Right lobe of liver (tissue), 6 donors: ENCODE measurements around the gene FIGN. TPM values are rescaled to one million over a fixed set of nuclear protein-coding genes. Genes with fewer than 3 reads are reported as not detected.

Source experiments
- ATAC-seq, 4 donors: fragments of 200-7000 bp; cut with Tn5 transposase; one replicate each; pipeline ENCODE4 v1.9.1; 2020; ENCODE audit warnings: mild to moderate bottlenecking in 4 of 4, moderate library complexity in 4 of 4
- DNase-seq, 3 donors: peaks; one replicate each; pipeline ENCODE4 v3.0.0-alpha.2; 2020
- H3K27ac ChIP-seq, 3 donors: fragments of 200-600 bp; one replicate each; pipeline ENCODE4 v1.8.0; 2022
- H3K27me3 ChIP-seq, 2 donors: fragments of 200-600 bp; one replicate each; pipeline ENCODE4 v1.8.0; 2022
- H3K36me3 ChIP-seq, 4 donors: fragments of 200-600 bp; sonication (generic) in 1 of 4; one replicate each; pipeline versions ENCODE4 v1.5.1 to v1.8.0; 2017 to 2022; ENCODE audit warnings: control low read depth in 1 of 4
- H3K4me1 ChIP-seq, 4 donors: fragments of 200-600 bp; sonication (generic) in 1 of 4; one replicate each; pipeline versions ENCODE4 v1.5.1 to v1.8.0; 2017 to 2022; ENCODE audit warnings: control low read depth in 1 of 4
- H3K4me3 ChIP-seq, 3 donors: fragments of 200-600 bp; one replicate each; pipeline ENCODE4 v1.8.0; 2022
- H3K9me3 ChIP-seq, 4 donors: fragments of 200-600 bp; sonication (generic) in 1 of 4; one replicate each; pipeline versions ENCODE4 v1.5.1 to v1.8.0; 2017 to 2022; ENCODE audit warnings: control low read depth in 1 of 4
- POLR2A ChIP-seq: fragments of 450-650 bp; IDR thresholded peaks from one replicate; pipeline ENCODE4 v1.6.1; 2017; ENCODE audit warnings: antibody characterized with exemption, mild to moderate bottlenecking
- WGBS: methylation state at CpG from one replicate; pipeline ENCODE4 v1.1.6; 2018; ENCODE audit warnings: low coverage, low lambda C conversion rate; ENCODE audit not compliant: insufficient coverage; ENCODE audit errors: missing lambda C conversion rate; 5-methylcytosine and 5-hydroxymethylcytosine counted together
- intact Hi-C, 2 donors: fragments of 100-400 bp; cut with DNase I; formaldehyde crosslinking; loops; one replicate each; pipeline versions ENCODE4 v1.11.2 to v1.14.1; 2022
- total RNA-seq, 6 experiments: library from RNA; depleted of rRNA in 2 of 6; stranded (reverse); fragments of >200 nt in 2 of 6; fragmentation: NEBNext Ultra II Directional in 3 of 6; extraction: Animal tissue kit (Norgen Biotek cat#: 25700) in 3 of 6; gene quantifications; one replicate each; pipeline versions ENCODE4 v1.1.0 to v1.2.4, GENCODE V29; 2016 to 2023
- TF ChIP-seq, protein P1 (sequence below), 4 donors: fragments of 200-600 bp in 3 of 4; fragments of 450-650 bp in 1 of 4; IDR thresholded peaks; one replicate each; pipeline versions ENCODE4 v1.5.1 to v1.8.0; 2016 to 2022; ENCODE audit warnings: antibody characterized with exemption in 4 of 4, mild to moderate bottlenecking in 2 of 4
- donor health status: DM: no; HTN: yes; CAD: no.
- donor health status: DM: no; HTN: no; CAD: no.
- donor health status: DM: no; HTN: no; CAD: no.
- donor health status: DM: no; HTN: yes; CAD: no.
- donor health status: DM: no; HTN: yes; CAD: no.

The FIGN gene
- total RNA-seq, 6 experiments from 2014 or later, result 2.8 to 9.2 (median 5.1) TPM

DNA sequence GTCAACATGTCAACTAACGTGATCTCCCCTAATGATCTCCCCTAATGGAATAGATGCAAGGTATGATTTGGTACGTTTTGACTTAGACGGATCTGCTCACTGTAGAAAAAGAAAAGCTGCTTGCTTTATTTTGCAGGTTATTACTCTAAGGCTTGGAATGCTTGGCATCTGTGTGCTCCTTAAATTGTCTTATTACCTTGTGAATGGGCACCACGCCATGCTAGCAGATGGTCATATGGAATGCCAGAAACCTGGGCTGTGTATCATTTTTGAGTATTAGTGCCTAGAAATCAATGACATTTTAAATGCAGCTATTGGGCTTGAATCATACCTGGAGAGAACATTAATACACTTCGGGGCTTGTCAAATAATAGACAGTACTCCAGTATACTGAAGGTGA is 16.5 kb upstream of the FIGN start:
- Histone ChIP-seq H3K4me1 (no peaks in the 10 kb centered on the region), H3K27ac (no peak overlapping the region), H3K36me3 (no peaks in the 10 kb centered on the region), H3K4me3 (no peak overlapping the region), H3K9me3 (no peaks in the 10 kb centered on the region), H3K27me3 (no peaks in the 10 kb centered on the region)
- 75% methylated on average over 5 of the region's 5 CpGs for WGBS
- DNase-seq, result no peak
- no peak for ATAC-seq
- intact Hi-C loops, result no loop called here
- no peak for TF ChIP-seq POLR2A
- TF ChIP-seq, protein P1, sequence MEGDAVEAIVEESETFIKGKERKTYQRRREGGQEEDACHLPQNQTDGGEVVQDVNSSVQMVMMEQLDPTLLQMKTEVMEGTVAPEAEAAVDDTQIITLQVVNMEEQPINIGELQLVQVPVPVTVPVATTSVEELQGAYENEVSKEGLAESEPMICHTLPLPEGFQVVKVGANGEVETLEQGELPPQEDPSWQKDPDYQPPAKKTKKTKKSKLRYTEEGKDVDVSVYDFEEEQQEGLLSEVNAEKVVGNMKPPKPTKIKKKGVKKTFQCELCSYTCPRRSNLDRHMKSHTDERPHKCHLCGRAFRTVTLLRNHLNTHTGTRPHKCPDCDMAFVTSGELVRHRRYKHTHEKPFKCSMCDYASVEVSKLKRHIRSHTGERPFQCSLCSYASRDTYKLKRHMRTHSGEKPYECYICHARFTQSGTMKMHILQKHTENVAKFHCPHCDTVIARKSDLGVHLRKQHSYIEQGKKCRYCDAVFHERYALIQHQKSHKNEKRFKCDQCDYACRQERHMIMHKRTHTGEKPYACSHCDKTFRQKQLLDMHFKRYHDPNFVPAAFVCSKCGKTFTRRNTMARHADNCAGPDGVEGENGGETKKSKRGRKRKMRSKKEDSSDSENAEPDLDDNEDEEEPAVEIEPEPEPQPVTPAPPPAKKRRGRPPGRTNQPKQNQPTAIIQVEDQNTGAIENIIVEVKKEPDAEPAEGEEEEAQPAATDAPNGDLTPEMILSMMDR (IDR thresholded peaks at IDR 0.05), result no peak

DNA sequence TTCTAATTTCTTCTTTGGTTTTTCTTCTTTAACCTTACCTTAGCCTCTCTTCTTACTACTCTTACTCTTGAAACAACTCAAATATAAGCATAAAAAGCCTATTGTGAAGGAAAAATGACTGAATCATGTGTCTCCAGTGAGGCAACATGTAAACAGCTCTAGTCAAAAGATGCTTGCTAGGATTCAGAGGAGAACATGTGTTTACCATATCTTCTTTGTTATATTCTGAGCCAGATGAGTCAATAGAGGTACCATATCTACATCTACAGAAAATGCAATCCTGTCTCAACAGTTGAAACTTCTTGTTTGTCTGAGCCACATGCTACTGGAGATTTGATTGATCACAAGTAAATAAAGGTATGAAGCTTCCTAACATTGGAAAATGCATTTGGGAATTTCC is 15.9 kb upstream of the FIGN start:
- no peak for DNase-seq
- H3K27me3 ChIP-seq, result no peaks in the 10 kb centered on the region
- no peak overlapping the region for H3K27ac ChIP-seq
- no peaks in the 10 kb centered on the region for H3K36me3 ChIP-seq
- ATAC-seq, result no peak
- no peak overlapping the region for H3K4me3 ChIP-seq
- no peaks in the 10 kb centered on the region for H3K9me3 ChIP-seq
- TF ChIP-seq, protein P1 (IDR thresholded peaks at IDR 0.05), result no peak
- TF ChIP-seq POLR2A, result no peak
- intact Hi-C loops, result no loop called here
- no peaks in the 10 kb centered on the region for H3K4me1 ChIP-seq

DNA sequence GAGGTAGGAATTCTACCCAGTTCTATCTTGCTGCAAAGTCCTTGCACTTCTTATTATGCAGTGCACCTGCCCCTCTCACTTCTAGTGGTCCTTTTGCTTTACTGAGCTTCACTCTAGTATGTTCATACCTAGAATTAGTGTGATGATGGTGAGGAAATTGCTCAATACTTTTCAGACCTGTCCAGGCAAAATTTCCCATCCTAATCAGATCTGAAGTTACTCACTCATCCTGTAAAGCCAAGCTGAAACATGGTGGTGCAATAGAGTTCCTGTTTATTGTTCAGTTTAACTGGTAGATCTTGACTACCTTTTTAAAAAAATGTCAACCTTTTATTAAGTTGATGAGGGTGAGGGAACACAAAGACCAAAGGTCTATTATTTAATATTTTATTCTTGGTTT is 12.6 kb upstream of the FIGN start:
- Histone ChIP-seq H3K9me3 (no peaks in the 10 kb centered on the region), H3K36me3 (no peaks in the 10 kb centered on the region), H3K27me3 (no peaks in the 10 kb centered on the region), H3K4me1 (no peaks in the 10 kb centered on the region), H3K27ac (no peak overlapping the region), H3K4me3 (no peak overlapping the region)
- DNase-seq, result no peak
- peak in 1 of 4 donors; percentile 34 for ATAC-seq
- TF ChIP-seq, protein P1 (IDR thresholded peaks at IDR 0.05), result no peak
- no peak for TF ChIP-seq POLR2A
- intact Hi-C loops, result no loop called here

DNA sequence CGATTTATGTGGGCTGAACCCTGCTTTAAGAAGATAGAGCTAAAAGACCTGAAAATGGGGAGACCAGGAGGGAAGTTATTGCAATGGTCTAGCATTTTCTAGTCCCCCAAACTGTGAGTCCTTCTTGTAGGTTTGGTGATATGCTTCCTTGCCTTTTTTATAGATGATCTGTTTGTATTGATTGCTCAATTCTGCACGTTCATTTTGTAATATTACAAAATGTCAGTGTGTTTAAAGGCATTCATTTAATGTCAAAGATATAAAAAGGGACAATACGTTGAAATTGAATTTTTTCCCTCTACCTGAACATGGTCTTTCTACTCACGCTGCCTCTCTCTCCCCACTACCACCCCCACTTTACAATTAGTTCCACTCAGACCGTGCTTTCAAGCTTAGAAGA is 5.6 kb upstream of the FIGN start:
- Histone ChIP-seq H3K9me3 (no peaks in the 10 kb centered on the region), H3K4me3 (no peak overlapping the region), H3K4me1 (no peaks in the 10 kb centered on the region), H3K27ac (no peak overlapping the region), H3K27me3 (no peaks in the 10 kb centered on the region), H3K36me3 (no peaks in the 10 kb centered on the region)
- ATAC-seq (peak in 1 of 4 donors; percentile 44), DNase-seq (no peak)
- intact Hi-C loops, result no loop called here
- TF ChIP-seq POLR2A, result no peak
- TF ChIP-seq, protein P1 (IDR thresholded peaks at IDR 0.05), result no peak
- 51% methylated on average over 5 of the region's 5 CpGs for WGBS

DNA sequence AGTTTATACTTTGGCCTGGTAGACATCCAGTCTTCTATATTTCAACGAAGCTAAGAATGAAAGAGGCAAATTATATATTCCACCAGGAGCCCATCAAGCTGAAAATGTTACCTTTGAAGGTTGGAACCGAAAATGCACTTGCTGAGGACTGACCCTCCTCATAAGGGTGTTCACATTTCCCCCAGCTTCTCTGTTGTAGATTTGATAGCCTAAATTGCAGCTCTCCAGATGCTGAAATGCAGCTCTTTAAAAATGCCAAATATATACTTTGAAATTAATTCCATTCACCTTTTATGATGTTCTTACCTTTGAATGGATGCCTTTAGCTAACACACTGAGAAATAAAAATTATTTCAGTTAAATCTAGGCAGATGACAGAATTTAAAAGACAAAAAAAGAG is 1.8 kb upstream of the FIGN start:
- no peaks in the 10 kb centered on the region for H3K27me3 ChIP-seq

More for the DNA sequence above, 1.8 kb upstream of the FIGN start:
- H3K4me1 ChIP-seq, result peaks cover 0 to 4% (median 0%) of the 10 kb centered on the region in 4 donors
- no peak overlapping the region for H3K4me3 ChIP-seq
- TF ChIP-seq, protein P1 (IDR thresholded peaks at IDR 0.05), result no peak
- no peak for TF ChIP-seq POLR2A
- intact Hi-C loops, result no loop called here
- no peaks in the 10 kb centered on the region for H3K9me3 ChIP-seq
- ATAC-seq (no peak), DNase-seq (no peak)
- 61% methylated on average over 2 of the region's 2 CpGs for WGBS
- H3K27ac ChIP-seq, result no peak overlapping the region
- H3K36me3 ChIP-seq, result no peaks in the 10 kb centered on the region
